ENCODE results near the gene GATAD2B. TPM values are rescaled to one million over a fixed set of nuclear protein-coding genes. Genes with fewer than 3 reads are reported as not detected.

The GATAD2B gene
- total RNA-seq, 1 experiment from 2014 or later, result 46.9 TPM

DNA sequence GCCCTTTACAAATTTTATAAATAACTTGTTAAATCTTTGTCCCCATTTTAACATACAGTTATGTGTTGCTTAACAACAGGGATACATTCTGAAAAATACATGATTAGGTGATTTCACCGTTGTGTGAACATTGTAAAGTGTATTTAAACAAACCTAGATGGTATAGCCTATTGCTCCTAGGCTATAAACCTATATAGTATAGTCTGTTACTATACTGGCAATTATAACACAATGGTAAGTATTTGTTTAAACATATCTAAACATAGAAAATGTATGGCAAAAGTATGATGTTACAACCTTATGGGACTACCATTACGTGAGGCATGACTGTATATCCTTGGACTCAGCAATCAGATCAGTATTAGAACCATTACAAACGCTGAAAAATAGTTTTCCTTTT lies 36.6 kb downstream of the GATAD2B start:
- peaks cover 6% of the 10 kb centered on the region for H3K36me3 Mint-ChIP-seq
- DNase-seq (ENCODE audit: low spot score), result no peak
- POLR2A ChIA-PET, result interaction anchor here (0.6 to 0.7 kb wide), 3 partner anchors 30 to 105 kb away, joined by 3 to 4 read pairs (median 3); no protein-coding TSS in a partner anchor

More for the DNA sequence above, 36.6 kb downstream of the GATAD2B start:
- H3K27me3 Mint-ChIP-seq (ENCODE audit: low read depth), result no peaks in the 10 kb centered on the region
- H3K9me3 Mint-ChIP-seq, result no peaks in the 10 kb centered on the region
- ATAC-seq, result no peak
- TF ChIP-seq, protein P1, sequence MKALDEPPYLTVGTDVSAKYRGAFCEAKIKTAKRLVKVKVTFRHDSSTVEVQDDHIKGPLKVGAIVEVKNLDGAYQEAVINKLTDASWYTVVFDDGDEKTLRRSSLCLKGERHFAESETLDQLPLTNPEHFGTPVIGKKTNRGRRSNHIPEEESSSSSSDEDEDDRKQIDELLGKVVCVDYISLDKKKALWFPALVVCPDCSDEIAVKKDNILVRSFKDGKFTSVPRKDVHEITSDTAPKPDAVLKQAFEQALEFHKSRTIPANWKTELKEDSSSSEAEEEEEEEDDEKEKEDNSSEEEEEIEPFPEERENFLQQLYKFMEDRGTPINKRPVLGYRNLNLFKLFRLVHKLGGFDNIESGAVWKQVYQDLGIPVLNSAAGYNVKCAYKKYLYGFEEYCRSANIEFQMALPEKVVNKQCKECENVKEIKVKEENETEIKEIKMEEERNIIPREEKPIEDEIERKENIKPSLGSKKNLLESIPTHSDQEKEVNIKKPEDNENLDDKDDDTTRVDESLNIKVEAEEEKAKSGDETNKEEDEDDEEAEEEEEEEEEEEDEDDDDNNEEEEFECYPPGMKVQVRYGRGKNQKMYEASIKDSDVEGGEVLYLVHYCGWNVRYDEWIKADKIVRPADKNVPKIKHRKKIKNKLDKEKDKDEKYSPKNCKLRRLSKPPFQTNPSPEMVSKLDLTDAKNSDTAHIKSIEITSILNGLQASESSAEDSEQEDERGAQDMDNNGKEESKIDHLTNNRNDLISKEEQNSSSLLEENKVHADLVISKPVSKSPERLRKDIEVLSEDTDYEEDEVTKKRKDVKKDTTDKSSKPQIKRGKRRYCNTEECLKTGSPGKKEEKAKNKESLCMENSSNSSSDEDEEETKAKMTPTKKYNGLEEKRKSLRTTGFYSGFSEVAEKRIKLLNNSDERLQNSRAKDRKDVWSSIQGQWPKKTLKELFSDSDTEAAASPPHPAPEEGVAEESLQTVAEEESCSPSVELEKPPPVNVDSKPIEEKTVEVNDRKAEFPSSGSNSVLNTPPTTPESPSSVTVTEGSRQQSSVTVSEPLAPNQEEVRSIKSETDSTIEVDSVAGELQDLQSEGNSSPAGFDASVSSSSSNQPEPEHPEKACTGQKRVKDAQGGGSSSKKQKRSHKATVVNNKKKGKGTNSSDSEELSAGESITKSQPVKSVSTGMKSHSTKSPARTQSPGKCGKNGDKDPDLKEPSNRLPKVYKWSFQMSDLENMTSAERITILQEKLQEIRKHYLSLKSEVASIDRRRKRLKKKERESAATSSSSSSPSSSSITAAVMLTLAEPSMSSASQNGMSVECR (CRISPR knock-in tag; IDR thresholded peaks at IDR 0.05; ENCODE audit: borderline replicate concordance), result no peak
- TF ChIP-seq MYBL2 (CRISPR knock-in tag; IDR thresholded peaks at IDR 0.05) (no peak), TEAD4 (CRISPR knock-in tag; IDR thresholded peaks at IDR 0.05) (no peak), TP53 (CRISPR knock-in tag; IDR thresholded peaks at IDR 0.05) (no peak), ZNF138 (CRISPR knock-in tag; conservative IDR thresholded peaks at IDR 0.05) (no peak), CREB1 (CRISPR knock-in tag; IDR thresholded peaks at IDR 0.05) (no peak), NR1H2 (CRISPR knock-in tag; IDR thresholded peaks at IDR 0.05) (no peak), HMGA2 (CRISPR knock-in tag; IDR thresholded peaks at IDR 0.05) (no peak)
- TF ChIP-seq, protein P2, sequence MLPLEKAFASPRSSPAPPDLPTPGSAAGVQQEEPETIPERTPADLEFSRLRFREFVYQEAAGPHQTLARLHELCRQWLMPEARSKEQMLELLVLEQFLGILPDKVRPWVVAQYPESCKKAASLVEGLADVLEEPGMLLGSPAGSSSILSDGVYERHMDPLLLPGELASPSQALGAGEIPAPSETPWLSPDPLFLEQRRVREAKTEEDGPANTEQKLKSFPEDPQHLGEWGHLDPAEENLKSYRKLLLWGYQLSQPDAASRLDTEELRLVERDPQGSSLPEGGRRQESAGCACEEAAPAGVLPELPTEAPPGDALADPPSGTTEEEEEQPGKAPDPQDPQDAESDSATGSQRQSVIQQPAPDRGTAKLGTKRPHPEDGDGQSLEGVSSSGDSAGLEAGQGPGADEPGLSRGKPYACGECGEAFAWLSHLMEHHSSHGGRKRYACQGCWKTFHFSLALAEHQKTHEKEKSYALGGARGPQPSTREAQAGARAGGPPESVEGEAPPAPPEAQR (CRISPR knock-in tag; IDR thresholded peaks at IDR 0.05), result no peak
- TF ChIP-seq, protein P3, sequence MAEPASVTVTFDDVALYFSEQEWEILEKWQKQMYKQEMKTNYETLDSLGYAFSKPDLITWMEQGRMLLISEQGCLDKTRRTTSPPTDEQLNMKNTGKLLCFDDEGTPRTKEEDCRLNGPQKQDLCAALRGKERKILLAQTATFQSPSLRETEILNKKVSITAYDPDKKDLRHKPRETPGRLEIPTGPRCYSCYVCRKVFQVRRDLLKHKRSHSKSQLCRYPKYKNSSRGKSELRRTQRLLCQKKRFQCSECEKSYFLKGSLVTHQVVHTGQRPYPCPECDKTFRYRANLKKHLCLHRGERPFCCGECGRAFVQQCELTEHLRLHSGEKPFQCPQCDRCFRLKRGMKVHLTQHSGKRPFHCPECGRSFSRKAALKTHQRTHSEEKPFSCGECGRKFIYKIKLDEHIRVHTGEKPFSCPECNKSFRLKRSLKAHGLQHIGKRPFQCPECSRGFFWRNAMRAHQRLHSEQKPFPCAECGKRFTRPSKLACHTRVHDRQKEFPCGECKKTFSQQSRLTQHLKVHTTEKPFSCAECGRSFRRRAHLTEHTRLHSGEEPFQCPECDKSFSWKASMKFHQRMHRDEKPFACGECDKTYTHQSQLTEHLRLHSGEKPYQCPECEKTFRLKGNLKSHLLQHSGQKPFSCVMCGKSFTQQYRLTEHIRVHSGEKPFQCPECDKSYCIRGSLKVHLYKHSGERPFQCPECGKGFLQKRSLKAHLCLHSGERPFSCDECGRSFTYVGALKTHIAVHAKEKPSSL (CRISPR knock-in tag; conservative IDR thresholded peaks at IDR 0.05), result no peak
- TF ChIP-seq, protein P4, sequence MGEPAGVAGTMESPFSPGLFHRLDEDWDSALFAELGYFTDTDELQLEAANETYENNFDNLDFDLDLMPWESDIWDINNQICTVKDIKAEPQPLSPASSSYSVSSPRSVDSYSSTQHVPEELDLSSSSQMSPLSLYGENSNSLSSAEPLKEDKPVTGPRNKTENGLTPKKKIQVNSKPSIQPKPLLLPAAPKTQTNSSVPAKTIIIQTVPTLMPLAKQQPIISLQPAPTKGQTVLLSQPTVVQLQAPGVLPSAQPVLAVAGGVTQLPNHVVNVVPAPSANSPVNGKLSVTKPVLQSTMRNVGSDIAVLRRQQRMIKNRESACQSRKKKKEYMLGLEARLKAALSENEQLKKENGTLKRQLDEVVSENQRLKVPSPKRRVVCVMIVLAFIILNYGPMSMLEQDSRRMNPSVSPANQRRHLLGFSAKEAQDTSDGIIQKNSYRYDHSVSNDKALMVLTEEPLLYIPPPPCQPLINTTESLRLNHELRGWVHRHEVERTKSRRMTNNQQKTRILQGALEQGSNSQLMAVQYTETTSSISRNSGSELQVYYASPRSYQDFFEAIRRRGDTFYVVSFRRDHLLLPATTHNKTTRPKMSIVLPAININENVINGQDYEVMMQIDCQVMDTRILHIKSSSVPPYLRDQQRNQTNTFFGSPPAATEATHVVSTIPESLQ (CRISPR knock-in tag; IDR thresholded peaks at IDR 0.05), result no peak
- TF ChIP-seq, protein P5, sequence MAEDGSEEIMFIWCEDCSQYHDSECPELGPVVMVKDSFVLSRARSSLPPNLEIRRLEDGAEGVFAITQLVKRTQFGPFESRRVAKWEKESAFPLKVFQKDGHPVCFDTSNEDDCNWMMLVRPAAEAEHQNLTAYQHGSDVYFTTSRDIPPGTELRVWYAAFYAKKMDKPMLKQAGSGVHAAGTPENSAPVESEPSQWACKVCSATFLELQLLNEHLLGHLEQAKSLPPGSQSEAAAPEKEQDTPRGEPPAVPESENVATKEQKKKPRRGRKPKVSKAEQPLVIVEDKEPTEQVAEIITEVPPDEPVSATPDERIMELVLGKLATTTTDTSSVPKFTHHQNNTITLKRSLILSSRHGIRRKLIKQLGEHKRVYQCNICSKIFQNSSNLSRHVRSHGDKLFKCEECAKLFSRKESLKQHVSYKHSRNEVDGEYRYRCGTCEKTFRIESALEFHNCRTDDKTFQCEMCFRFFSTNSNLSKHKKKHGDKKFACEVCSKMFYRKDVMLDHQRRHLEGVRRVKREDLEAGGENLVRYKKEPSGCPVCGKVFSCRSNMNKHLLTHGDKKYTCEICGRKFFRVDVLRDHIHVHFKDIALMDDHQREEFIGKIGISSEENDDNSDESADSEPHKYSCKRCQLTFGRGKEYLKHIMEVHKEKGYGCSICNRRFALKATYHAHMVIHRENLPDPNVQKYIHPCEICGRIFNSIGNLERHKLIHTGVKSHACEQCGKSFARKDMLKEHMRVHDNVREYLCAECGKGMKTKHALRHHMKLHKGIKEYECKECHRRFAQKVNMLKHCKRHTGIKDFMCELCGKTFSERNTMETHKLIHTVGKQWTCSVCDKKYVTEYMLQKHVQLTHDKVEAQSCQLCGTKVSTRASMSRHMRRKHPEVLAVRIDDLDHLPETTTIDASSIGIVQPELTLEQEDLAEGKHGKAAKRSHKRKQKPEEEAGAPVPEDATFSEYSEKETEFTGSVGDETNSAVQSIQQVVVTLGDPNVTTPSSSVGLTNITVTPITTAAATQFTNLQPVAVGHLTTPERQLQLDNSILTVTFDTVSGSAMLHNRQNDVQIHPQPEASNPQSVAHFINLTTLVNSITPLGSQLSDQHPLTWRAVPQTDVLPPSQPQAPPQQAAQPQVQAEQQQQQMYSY (CRISPR knock-in tag; IDR thresholded peaks at IDR 0.05), result no peak
- CTCF ChIA-PET, result interaction anchor here (0.6 kb wide), 1 partner anchor 58 kb away, joined by 3 read pairs; no protein-coding TSS in a partner anchor
- H3K4me3 Mint-ChIP-seq, result no peak overlapping the region
- H3K27ac Mint-ChIP-seq, result no peak overlapping the region; the same call in 1 of the 2 replicates
- peaks cover 3% of the 10 kb centered on the region; the same call in 1 of the 2 replicates for H3K4me1 Mint-ChIP-seq

All from WTC11 (cell line).